Common myeloid progenitor, CD34-positive (primary cell): Measurements from ENCODE around the gene SLC16A10.

ENCODE experiments used
- CTCF ChIA-PET: fragments of 350-600 bp; sonication (Branson Sonifier 250); formaldehyde crosslinking; loops from one replicate; lab custom pipeline; 2021; ENCODE audit warnings: antibody characterized with exemption; lab: Charles Lee
- POLR2A ChIA-PET: fragments of 350-600 bp; sonication (Branson Sonifier 250); formaldehyde crosslinking; loops from one replicate; lab custom pipeline; 2021; ENCODE audit warnings: antibody characterized with exemption; lab: Charles Lee
- DNase-seq, 3 donors: peaks; one replicate each; pipeline versions ENCODE4 v3.0.0 to v3.0.0-alpha.2; 2013
- H3K27ac ChIP-seq, 2 experiments: 1 replicate in 1 of 2; 2 replicates in 1 of 2; pipeline ENCODE4 v1.7.0; 2013; ENCODE audit warnings: inconsistent platforms in 2 of 2, low read length in 2 of 2, mild to moderate bottlenecking in 2 of 2, low read depth in 1 of 2, moderate library complexity in 1 of 2; ENCODE audit not compliant: severe bottlenecking in 2 of 2, insufficient read depth in 1 of 2, poor library complexity in 1 of 2
- H3K27me3 ChIP-seq, 5 experiments: replicated peaks in 2 of 5; 1 replicate in 3 of 5; 2 replicates in 2 of 5; pipeline versions ENCODE4 v1.6.1 to v1.7.0; 2013; ENCODE audit warnings: low read length in 4 of 5, mild to moderate bottlenecking in 2 of 5, moderate library complexity in 2 of 5, inconsistent platforms in 1 of 5; ENCODE audit not compliant: insufficient read depth in 5 of 5, control insufficient read depth in 4 of 5
- H3K36me3 ChIP-seq, 4 experiments: 1 replicate in 2 of 4; 2 replicates in 2 of 4; pipeline versions ENCODE4 v1.6.1 to v1.7.0; 2013; ENCODE audit warnings: low read length in 3 of 4, control low read depth in 1 of 4, mild to moderate bottlenecking in 1 of 4; ENCODE audit not compliant: control insufficient read depth in 4 of 4, insufficient read depth in 4 of 4
- H3K4me1 ChIP-seq, 4 experiments: 1 replicate in 3 of 4; 2 replicates in 1 of 4; pipeline versions ENCODE4 v1.6.1 to v1.7.1; 2013; ENCODE audit warnings: low read length in 3 of 4, mild to moderate bottlenecking in 3 of 4, control low read depth in 1 of 4, inconsistent platforms in 1 of 4, moderate library complexity in 1 of 4; ENCODE audit not compliant: control insufficient read depth in 4 of 4, insufficient read depth in 4 of 4; ENCODE audit errors: control extremely low read depth in 1 of 4
- H3K4me3 ChIP-seq, 7 experiments: 1 replicate in 4 of 7; 2 replicates in 3 of 7; pipeline versions ENCODE4 v1.5.1 to v1.7.0; 2013; ENCODE audit warnings: mild to moderate bottlenecking in 7 of 7, low read length in 6 of 7, moderate library complexity in 6 of 7, inconsistent platforms in 2 of 7, low read depth in 2 of 7, control low read depth in 1 of 7; ENCODE audit not compliant: insufficient read depth in 4 of 7, control insufficient read depth in 1 of 7; ENCODE audit errors: extremely low read depth in 1 of 7
- H3K9me3 ChIP-seq, 5 experiments: 1 replicate in 4 of 5; 2 replicates in 1 of 5; pipeline versions ENCODE4 v1.6.1 to v1.7.1; 2013; ENCODE audit warnings: low read length in 4 of 5, mild to moderate bottlenecking in 2 of 5, inconsistent platforms in 1 of 5, low read depth in 1 of 5, moderate library complexity in 1 of 5; ENCODE audit not compliant: control insufficient read depth in 4 of 5, insufficient read depth in 2 of 5; ENCODE audit errors: control extremely low read depth in 1 of 5
- WGBS: methylation state at CpG from one replicate; pipeline ENCODE4 v1.1.5; 2013; ENCODE audit not compliant: insufficient coverage; 5-methylcytosine and 5-hydroxymethylcytosine counted together

Gene SLC16A10

DNA sequence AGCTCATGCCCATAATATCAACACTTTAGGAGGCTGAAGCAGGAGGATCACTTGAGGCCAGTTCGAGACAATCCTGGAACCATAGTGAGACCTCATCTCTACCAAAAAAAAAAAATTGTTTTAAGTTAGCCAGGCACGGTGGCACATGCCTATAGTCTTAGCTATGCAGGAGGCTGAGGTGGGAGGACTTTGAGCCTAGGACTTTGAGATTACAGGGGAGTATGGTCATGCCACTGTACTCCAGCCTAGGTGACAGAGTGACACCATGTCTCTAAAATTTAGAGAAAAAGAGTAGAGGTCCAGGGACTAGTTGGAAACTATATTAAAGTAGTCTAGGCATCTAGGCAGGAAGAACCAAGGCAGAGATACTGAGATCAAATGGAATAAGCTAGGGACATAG, 121.6 kb downstream of the SLC16A10 start:
- H3K9me3 ChIP-seq = no peaks in the 10 kb centered on the region
- DNase-seq = no peak
- no peak overlapping the region for H3K4me3 ChIP-seq
- no peaks in the 10 kb centered on the region for H3K27me3 ChIP-seq
- ChIA-PET POLR2A (interaction anchor here (0.6 kb wide), 1 partner anchor 33 kb away, joined by 3 read pairs; no protein-coding TSS in a partner anchor), CTCF (interaction anchor here (0.6 to 3.8 kb wide), 9 partner anchors 9 to 199 kb away, joined by 3 to 22 read pairs (median 6); no protein-coding TSS in a partner anchor)
- 100% methylated on average over 2 of the region's 2 CpGs for WGBS
- peaks cover 0 to 12% (median 5%) of the 10 kb centered on the region in 4 experiments for H3K4me1 ChIP-seq
- H3K27ac ChIP-seq = no peak overlapping the region
- H3K36me3 ChIP-seq = no peaks in the 10 kb centered on the region

DNA sequence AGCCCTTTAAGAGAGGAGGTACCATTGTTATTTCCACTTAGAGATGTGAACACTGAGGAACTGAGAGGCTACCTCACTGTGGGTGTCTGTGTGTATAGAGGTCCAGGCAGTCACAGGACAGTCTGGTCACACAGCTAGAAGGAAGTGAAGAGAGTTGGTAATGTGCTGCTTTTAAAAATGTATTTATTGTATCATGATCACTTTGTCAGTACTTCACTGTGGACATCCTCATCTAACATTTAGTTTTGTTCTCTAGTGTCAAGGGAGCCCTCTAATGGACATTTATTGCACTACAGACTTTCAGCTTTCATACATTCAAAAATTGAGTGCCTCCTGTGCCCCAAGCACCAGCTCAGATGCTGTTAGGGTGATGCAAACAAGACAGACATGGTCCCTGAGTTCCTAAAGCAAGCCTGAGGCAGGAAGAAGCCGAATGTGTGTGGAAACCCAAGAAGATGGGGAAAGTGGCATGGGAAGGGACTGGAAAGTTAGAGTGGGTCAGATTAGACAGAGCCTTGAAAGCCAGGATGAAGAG, 123.0 kb downstream of the SLC16A10 start:
- DNase-seq = peak; percentile 69 to 81 (median 75)
- POLR2A ChIA-PET = no interaction called here

DNA sequence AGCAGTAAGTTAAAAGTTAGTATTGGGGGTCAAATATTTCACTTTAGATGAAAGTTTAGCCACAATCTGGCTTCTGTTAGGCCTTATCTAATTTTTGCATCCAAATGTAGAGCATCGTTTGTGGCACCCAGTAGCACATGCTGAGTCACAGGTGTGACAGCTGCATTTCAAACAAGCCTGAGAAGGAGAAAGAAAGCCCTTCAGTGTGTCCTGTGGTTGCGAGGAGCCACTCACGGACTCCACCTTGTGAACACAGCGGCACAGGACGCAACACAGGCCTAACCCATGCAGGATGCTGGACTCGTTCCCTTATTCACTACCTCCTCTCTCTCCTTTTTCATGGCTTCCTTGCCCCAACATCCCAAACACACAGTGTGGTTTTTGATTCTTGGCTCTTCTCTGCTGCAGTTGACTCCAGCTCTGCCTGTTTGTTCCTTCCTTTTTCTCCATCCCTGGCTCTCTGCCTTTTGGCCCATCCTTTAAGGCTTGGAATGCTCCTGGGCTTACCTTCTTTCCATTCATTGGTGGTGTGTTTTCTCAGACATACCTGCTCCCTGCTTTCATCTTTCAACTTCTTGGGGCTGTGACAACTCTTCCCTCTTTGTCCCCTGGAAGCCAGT, 124.2 kb downstream of the SLC16A10 start:
- Histone ChIP-seq H3K4me3 (no peak overlapping the region), H3K4me1 (peaks cover 0 to 12% (median 5%) of the 10 kb centered on the region in 4 experiments), H3K9me3 (no peaks in the 10 kb centered on the region), H3K36me3 (no peaks in the 10 kb centered on the region), H3K27ac (no peak overlapping the region), H3K27me3 (no peaks in the 10 kb centered on the region)
- WGBS = 11% methylated on average over 4 of the region's 6 CpGs
- ChIA-PET POLR2A (no interaction called here), CTCF (no interaction called here)
- DNase-seq = peak; percentile 50 to 86 (median 81)

More for the DNA sequence above, 123.0 kb downstream of the SLC16A10 start:
- CTCF ChIA-PET = interaction anchor here (0.6 to 3.8 kb wide), 18 partner anchors 8 to 200 kb away, joined by 3 to 22 read pairs (median 5); no protein-coding TSS in a partner anchor
- peaks cover 0 to 12% (median 5%) of the 10 kb centered on the region in 4 experiments for H3K4me1 ChIP-seq
- no peak overlapping the region for H3K27ac ChIP-seq
- no peaks in the 10 kb centered on the region for H3K36me3 ChIP-seq
- H3K9me3 ChIP-seq = no peaks in the 10 kb centered on the region
- H3K27me3 ChIP-seq = no peaks in the 10 kb centered on the region
- no peak overlapping the region for H3K4me3 ChIP-seq
- 50% methylated on average over 1 of the region's 1 CpG for WGBS

DNA sequence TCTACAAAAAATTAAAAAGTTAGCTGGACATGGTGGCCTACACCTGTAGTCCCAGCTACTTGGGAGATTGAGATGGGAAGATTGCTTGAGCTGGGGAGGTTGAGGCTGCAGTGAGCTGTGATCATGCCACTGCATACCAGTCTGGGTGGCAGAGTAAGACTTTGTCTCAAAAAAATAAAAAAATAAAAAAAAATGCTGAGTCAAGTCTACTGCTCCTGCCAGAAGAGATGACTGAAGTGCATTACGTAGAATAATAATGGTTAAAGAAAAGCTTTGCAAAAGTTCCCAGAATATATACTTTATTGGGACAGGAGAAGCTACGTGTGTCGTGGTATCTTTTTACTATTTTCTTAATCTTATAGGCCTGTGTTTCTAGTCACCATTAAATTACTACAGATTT, 125.3 kb downstream of the SLC16A10 start:
- POLR2A ChIA-PET = interaction anchor here (0.6 kb wide), 1 partner anchor 151 kb away, joined by 3 read pairs; no protein-coding TSS in a partner anchor
- Histone ChIP-seq H3K4me1 (peaks cover 0 to 12% (median 5%) of the 10 kb centered on the region in 4 experiments), H3K36me3 (no peaks in the 10 kb centered on the region), H3K9me3 (no peaks in the 10 kb centered on the region), H3K4me3 (no peak overlapping the region), H3K27me3 (no peaks in the 10 kb centered on the region), H3K27ac (no peak overlapping the region)
- CTCF ChIA-PET = interaction anchor here (1.2 to 3.0 kb wide), 4 partner anchors 154 to 202 kb away, joined by 4 to 12 read pairs (median 8); no protein-coding TSS in a partner anchor
- no CpG with 5 or more reads among the region's 3 CpGs for WGBS
- peak; percentile 13 to 35 (median 25) for DNase-seq

DNA sequence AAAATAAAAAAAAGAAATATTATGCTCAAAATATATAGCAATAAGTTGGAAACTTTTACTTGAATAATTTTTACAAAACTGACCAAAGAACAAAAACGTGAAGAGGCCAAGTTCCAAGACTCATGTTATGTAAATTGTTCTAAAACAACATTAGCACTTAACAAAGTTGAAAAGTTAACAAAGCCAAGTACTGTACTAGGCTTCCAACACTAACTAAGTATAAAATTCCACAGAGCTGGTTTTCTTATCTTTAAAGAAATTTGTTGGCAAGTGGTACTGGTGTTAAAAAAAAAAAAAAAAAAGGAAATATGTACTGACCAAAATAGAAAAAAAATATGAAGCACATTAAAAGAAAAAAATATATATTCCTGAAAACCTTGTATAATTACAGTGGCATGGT, 127.8 kb downstream of the SLC16A10 start:
- no peaks in the 10 kb centered on the region for H3K9me3 ChIP-seq
- H3K4me3 ChIP-seq = no peak overlapping the region
- no peak for DNase-seq
- peaks cover 0 to 12% (median 7%) of the 10 kb centered on the region in 4 experiments for H3K4me1 ChIP-seq
- ChIA-PET CTCF (interaction anchor here (1.3 to 3.0 kb wide), 3 partner anchors 14 to 204 kb away, joined by 3 to 11 read pairs (median 4); no protein-coding TSS in a partner anchor), POLR2A (no interaction called here)
- H3K27me3 ChIP-seq = no peaks in the 10 kb centered on the region
- no peaks in the 10 kb centered on the region for H3K36me3 ChIP-seq
- no CpG with 5 or more reads among the region's 1 CpG for WGBS
- H3K27ac ChIP-seq = no peak overlapping the region

DNA sequence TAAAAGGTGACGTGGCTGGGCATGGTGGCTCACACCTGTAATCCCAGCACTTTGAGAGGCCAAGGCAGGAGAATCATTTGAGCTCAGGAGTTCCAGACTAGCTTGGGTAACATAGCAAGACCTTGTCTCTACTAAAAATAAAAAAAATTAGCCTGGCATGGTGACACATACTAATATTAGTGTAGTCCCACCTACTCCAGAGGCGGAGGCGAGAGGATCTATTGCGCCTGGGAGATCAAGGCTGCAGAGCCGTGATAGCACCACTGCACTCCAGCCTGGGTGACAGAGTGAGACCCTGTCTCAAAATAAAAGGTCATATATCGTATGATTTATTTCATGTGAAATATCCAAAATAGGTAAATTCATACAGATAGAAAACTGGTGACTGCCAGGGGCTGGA, 132.5 kb downstream of the SLC16A10 start:
- H3K4me1 ChIP-seq = peaks cover 0 to 11% (median 5%) of the 10 kb centered on the region in 4 experiments
- ChIA-PET CTCF (interaction anchor here (1.0 to 2.7 kb wide), 5 partner anchors 10 to 164 kb away, joined by 3 to 7 read pairs (median 3); no protein-coding TSS in a partner anchor), POLR2A (no interaction called here)
- no peaks in the 10 kb centered on the region for H3K36me3 ChIP-seq
- H3K9me3 ChIP-seq = no peaks in the 10 kb centered on the region
- no peak overlapping the region for H3K27ac ChIP-seq
- no peak overlapping the region for H3K4me3 ChIP-seq
- DNase-seq = no peak
- H3K27me3 ChIP-seq = no peaks in the 10 kb centered on the region
- 96% methylated on average over 5 of the region's 6 CpGs for WGBS
